Measurements from ENCODE around the gene ARHGAP6. TPM values are rescaled to one million over a fixed set of nuclear protein-coding genes. Genes with fewer than 3 reads are reported as not detected.
A peak's percentile ranks its signal among the peaks of the same experiment; 100 is the strongest.

The ARHGAP6 gene
- total and polyA plus RNA-seq, 8 donors, result 2.2 to 26.4 (median 8.7) TPM

DNA sequence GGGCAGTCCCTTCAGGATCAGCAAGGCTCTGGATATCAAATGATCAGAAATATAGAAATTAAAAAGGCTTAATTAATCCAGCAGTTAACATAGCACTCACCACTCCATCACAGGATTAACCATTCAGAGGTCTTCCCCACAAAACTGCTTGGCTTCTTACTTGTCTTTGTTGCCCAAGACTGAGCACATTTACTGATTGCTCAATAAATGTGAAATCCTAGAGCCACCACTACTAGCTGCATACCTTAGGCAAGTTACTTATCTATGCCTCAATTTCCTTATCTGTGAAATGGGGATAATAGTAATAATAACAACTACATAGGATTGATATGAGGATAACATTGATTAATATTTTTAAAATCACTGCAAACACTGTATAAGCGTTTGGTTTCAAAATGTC lies 124.2 kb downstream of the ARHGAP6 start:
- no peak for TF ChIP-seq EP300 (IDR thresholded peaks at IDR 0.05)
- TF ChIP-seq POLR2A (IDR thresholded peaks at IDR 0.05), result no peak
- TF ChIP-seq, protein P1, sequence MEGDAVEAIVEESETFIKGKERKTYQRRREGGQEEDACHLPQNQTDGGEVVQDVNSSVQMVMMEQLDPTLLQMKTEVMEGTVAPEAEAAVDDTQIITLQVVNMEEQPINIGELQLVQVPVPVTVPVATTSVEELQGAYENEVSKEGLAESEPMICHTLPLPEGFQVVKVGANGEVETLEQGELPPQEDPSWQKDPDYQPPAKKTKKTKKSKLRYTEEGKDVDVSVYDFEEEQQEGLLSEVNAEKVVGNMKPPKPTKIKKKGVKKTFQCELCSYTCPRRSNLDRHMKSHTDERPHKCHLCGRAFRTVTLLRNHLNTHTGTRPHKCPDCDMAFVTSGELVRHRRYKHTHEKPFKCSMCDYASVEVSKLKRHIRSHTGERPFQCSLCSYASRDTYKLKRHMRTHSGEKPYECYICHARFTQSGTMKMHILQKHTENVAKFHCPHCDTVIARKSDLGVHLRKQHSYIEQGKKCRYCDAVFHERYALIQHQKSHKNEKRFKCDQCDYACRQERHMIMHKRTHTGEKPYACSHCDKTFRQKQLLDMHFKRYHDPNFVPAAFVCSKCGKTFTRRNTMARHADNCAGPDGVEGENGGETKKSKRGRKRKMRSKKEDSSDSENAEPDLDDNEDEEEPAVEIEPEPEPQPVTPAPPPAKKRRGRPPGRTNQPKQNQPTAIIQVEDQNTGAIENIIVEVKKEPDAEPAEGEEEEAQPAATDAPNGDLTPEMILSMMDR (IDR thresholded peaks at IDR 0.05), result no peak
- TF ChIP-seq POLR2AphosphoS5 (IDR thresholded peaks at IDR 0.05), result no peak
- Histone ChIP-seq H3K4me3 (no peak overlapping the region), H3K27me3 (peaks cover 0 to 11% (median 0%) of the 10 kb centered on the region in 3 donors), H3K27ac (no peak overlapping the region), H3K36me3 (no peaks in the 10 kb centered on the region), H3K9me3 (no peaks in the 10 kb centered on the region), H3K4me1 (no peaks in the 10 kb centered on the region)
- no peak for DNase-seq
- intact Hi-C loops (cut with DNase I; ENCODE audit: low total_unique reads), result no loop called here
- WGBS, 5 donors, result 64 to 81% (median 79%) methylated on average over 1 of the region's 1 CpG

DNA sequence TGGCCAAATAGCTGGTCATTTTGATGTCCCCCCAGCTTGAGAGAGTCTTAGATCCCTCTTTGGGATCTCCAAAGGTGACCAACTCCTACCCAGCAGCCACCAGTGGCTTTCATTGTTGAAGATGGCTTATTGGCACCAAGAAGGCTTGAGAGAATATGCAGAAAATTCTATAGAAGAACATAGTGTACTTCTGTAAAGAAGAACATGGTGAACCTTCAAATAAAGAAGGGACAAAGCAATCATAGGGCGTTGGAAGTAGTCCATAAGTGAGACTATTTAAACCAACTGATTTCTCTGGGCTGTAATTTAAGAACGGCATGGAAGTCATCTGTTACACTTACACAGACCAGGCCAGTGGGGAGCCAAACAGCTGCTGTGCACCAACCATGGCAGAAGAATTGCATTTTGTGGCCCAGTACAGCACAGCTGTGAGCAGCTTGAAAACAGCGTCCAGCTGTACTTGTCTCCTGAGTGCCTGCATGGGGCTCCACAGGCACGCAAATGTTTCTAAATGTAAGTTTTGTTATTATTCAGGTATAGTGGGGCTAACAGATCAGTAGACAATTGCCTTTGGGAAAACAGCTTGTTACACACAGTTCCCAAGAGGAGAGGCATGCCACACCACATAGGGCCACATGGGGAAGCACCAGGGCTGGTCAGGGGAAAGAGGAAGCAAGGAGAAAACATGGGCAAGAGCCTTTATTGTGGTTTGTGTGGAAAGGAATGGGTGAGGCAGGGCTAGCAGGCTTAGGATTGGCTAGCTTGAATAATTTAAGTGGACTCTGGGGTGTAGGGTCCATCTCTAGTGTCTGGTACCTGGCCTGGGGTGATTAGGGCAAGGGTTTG lies 125.0 kb downstream of the ARHGAP6 start:
- WGBS, 5 donors, result 68 to 74% (median 69%) methylated on average over 4 of the region's 4 CpGs
- TF ChIP-seq POLR2A (IDR thresholded peaks at IDR 0.05), result no peak
- TF ChIP-seq, protein P1 (IDR thresholded peaks at IDR 0.05), result no peak
- no peak for TF ChIP-seq POLR2AphosphoS5 (IDR thresholded peaks at IDR 0.05)
- no peak for TF ChIP-seq EP300 (IDR thresholded peaks at IDR 0.05)
- Histone ChIP-seq H3K4me1 (no peaks in the 10 kb centered on the region), H3K9me3 (no peaks in the 10 kb centered on the region), H3K27ac (no peak overlapping the region), H3K27me3 (peaks cover 0 to 14% (median 0%) of the 10 kb centered on the region in 3 donors), H3K36me3 (no peaks in the 10 kb centered on the region), H3K4me3 (no peak overlapping the region)
- peak in 1 of 2 donors; percentile 21 for DNase-seq
- intact Hi-C loops (cut with DNase I; ENCODE audit: low total_unique reads), result no loop called here

DNA sequence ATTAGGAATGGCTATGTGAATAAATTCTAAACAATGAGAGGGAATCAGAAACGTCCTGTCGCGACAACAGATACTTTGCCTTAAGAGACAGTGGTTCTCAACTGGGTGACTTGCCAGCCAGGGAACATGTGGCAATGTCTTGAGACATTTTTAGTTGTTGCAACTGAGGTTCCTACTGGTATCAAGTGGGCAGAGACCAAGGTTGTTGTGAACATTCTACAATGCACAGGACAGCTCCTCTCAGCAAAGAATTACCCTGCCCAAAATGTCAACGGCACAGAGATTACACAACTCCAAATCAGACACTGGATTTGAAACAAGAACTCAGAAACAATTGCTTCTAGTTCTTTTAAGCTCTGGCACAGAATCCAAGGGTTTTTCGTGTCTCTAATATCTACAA lies 128.6 kb downstream of the ARHGAP6 start:
- no peaks in the 10 kb centered on the region for H3K9me3 ChIP-seq
- no peaks in the 10 kb centered on the region for H3K4me1 ChIP-seq
- no peak overlapping the region for H3K4me3 ChIP-seq
- 23 to 44% (median 33%) methylated on average over 4 to 5 of the region's 5 CpGs for WGBS, 5 donors
- TF ChIP-seq EP300 (IDR thresholded peaks at IDR 0.05) (no peak), POLR2AphosphoS5 (IDR thresholded peaks at IDR 0.05) (no peak), POLR2A (IDR thresholded peaks at IDR 0.05) (no peak)
- TF ChIP-seq, protein P1 (IDR thresholded peaks at IDR 0.05), result no peak
- H3K36me3 ChIP-seq, result no peaks in the 10 kb centered on the region
- no peak overlapping the region for H3K27ac ChIP-seq
- H3K27me3 ChIP-seq, result peaks cover 0 to 8% (median 0%) of the 10 kb centered on the region in 3 donors
- no peak for DNase-seq
- intact Hi-C loops (cut with DNase I; ENCODE audit: low total_unique reads), result no loop called here

DNA sequence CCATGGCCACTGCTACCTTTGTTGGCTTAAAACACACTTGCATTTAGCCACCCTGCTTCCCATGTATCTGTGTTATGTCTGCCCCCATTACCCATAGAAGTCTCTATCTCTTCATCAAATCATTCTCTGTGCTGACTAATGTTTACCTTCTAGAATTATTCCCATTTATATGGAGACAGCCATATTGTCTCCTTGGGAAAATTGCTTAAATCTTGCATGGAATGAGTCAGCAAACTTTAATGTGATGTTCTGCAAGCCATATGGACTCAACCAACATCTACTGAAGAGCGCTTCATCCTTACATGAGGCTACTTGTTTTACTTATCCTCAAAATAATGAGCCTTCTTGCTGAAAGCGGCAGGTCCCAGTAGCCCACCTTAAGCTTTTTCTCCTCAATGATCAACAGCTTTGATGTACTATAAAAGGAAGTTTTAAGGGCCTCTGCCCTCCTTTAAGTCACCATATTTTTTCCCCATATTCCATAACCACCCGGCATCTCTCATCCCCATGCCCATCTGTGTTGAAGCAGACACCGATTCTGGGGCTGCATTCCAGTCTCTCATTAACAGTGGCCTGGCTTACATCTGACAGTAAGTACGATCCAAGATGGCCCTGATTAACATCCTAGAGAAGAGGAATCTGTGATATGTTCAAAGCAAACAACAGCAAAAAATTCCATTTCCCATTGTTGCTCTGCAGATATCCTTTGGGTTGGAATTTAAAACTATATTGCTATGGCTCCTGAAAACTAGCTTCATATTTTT lies 130.4 kb downstream of the ARHGAP6 start:
- TF ChIP-seq POLR2A (IDR thresholded peaks at IDR 0.05) (no peak), POLR2AphosphoS5 (IDR thresholded peaks at IDR 0.05) (no peak), EP300 (IDR thresholded peaks at IDR 0.05) (no peak)
- TF ChIP-seq, protein P1 (IDR thresholded peaks at IDR 0.05), result no peak
- peaks cover 0 to 8% (median 0%) of the 10 kb centered on the region in 3 donors for H3K27me3 ChIP-seq
- no peaks in the 10 kb centered on the region for H3K36me3 ChIP-seq
- no peak overlapping the region for H3K27ac ChIP-seq
- WGBS, 5 donors, result 69 to 78% (median 75%) methylated on average over 5 of the region's 5 CpGs
- no peak overlapping the region for H3K4me3 ChIP-seq
- intact Hi-C loops (cut with DNase I; ENCODE audit: low total_unique reads), result no loop called here
- no peaks in the 10 kb centered on the region for H3K9me3 ChIP-seq
- H3K4me1 ChIP-seq, result no peaks in the 10 kb centered on the region
- no peak for DNase-seq
